SW480 (cell line): ENCODE measurements around the gene EXOC3L4.

Source experiments
- DNase-seq: peaks from one replicate; pipeline ENCODE4 v3.0.0-alpha.2; 2016; ENCODE audit warnings: low spot score

EXOC3L4 gene

DNA sequence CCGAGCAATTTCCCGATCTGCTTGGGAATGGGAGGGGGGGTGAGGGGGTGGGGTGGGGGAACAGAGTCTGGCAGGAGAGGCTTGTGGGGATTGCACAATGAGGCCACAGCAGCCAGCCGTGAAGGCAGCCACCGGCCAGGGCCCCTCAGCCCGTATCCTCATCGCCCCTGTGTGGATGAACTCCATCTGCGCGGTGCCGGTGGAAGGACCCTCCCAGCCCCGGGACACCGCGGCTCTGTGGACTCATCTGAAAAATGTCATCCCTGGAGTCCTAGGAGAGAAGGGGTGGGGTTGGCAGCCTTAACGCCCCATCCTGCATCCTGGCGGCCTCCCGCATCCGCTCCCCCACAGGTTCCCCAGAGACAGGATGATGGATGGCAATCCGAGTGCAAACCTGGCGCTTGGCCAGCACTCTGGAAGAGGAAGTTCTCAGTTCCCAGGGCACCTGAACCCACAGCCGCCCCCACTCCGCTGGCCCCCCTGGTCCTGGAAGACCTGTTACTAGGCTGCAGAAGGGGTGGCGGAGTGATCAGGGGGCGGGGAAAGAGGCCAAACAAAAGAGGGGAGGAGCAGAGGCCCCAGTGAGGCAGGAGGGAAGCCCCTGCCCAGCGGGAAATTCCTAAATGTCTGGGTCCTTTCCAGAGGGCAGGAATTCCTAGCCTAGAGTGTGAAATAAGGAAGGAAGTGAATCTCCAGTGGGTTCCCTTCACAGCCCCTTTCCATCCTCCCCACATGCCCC, 27.5 kb downstream of the EXOC3L4 start:
- peak; percentile 89 for DNase-seq

DNA sequence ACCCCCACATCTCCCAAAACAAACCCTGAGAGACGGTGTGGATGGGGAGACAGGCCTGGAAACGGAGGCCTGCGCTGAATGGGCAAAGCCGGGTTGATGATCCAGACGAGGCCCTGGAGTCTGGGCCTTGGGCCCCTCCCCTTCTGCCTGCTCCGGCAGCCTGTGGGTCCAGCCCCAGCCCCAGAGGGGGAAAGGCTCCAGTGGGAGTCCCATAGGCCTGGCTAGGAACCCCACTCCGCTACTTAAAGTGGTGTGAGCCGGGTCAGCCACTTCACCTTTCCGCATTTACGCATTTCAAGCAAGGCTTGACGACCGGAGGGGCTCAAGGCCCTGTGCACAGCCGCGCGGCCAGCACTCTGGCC, 28.0 kb downstream of the EXOC3L4 start:
- DNase-seq, result no peak

DNA sequence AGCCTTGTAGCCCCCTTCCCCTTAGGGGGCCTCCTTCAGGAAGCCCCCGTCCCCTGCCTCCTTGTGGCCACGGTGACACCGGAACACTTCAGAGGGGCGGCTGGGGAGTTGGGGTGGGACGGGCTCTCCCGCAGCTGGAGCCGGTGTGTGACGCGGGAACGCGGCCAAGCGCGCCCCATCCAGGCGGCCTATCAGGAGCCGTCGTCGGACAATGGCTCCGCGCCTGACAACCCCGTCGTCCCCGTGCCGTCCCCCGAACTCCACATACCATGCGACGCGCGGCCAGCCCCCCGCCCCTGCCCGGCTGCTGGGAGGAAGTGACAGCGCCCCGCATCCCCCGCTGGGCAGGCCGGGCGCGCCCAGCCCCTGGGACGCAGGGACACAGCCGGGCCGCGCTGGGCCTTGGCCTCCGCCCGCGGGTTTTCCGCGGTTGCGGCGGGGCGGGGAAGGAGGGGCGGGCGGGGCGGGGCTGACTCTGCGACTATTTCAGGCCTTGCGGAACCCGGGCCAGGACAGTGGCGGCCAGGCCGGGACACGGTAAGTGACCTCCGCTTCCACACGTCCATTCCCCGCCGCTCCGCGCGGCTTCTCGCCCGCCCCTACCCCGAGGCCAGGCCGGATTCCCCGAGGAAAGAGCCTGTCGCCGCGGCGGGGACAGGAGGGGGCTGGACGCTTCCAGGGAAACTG, 28.6 kb downstream of the EXOC3L4 start, which contains the start of gene TNFAIP2:
Gene TNFAIP2 (plus strand): TSS at position 515 of the 687 bp plus-strand sequence. CDS start 2,997 bp downstream, outside the sequence.
- DNase-seq, result no peak

DNA sequence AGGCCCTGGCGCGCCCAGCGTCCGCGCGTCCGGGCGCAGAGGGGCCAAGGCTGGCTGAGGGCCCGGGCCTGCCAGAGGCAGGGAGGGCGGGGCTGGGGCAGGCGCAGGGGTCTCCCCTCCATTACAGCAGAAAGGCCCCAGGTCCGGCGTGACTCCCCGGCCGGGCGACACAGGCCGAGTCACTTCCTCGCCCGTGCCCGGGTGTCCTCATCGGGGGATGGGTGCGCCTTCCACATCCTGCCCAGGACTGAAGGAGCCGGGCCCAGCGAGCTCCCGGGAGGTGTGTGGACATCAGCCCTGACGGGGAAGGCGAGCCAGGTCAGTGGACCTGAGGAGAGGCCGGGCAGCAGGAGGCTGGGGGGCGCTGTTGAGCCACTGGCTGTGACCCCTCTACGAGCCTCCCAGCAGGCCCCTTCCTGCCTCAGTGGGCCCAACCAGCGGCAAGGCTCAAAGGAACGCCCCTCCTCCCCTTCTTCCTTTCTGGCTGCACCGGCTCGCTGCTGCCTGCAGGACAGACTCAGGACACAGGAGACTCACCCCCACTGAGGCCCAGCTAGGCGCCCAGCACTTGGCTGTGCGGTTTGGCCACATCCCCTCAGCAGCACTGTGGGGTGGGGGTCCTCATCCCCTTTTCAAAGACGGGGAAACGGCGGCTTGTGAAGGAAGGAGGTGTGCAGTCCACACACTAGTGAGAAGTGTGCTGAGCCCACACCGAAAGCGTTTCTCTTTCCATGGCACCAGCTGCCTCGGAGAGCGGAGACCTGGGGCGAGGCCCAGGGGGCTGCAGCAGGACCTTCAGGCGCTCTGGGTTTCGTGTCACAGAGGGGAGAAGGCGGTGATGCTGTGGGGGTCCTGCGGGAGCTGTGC, 29.3 kb downstream of the EXOC3L4 start:
- no peak for DNase-seq

DNA sequence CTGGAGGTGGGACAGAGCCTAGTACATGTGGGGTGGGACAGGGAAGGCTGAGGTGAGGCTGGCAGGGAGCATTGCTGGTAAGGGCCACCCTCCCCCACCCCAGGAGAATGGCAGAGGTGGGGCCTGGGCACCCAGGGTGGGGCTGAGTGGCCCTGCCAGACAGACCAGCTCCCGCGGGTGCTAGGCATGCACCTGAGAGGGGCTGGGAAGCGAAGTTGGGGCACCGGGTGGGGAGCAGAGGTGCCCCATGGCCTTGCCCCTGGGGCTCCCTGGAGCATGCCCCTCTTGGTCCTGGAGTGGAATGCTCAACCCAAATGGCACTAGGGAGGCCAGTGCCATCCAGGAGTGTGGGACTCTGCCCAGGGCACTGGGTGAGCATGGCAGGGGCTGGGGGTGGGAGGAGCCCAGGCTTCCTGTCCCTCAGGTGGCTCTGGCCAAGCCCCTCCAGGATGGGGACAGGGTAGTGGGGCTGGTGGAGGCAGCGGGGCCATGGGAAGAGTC, 30.0 kb downstream of the EXOC3L4 start:
- no peak for DNase-seq

DNA sequence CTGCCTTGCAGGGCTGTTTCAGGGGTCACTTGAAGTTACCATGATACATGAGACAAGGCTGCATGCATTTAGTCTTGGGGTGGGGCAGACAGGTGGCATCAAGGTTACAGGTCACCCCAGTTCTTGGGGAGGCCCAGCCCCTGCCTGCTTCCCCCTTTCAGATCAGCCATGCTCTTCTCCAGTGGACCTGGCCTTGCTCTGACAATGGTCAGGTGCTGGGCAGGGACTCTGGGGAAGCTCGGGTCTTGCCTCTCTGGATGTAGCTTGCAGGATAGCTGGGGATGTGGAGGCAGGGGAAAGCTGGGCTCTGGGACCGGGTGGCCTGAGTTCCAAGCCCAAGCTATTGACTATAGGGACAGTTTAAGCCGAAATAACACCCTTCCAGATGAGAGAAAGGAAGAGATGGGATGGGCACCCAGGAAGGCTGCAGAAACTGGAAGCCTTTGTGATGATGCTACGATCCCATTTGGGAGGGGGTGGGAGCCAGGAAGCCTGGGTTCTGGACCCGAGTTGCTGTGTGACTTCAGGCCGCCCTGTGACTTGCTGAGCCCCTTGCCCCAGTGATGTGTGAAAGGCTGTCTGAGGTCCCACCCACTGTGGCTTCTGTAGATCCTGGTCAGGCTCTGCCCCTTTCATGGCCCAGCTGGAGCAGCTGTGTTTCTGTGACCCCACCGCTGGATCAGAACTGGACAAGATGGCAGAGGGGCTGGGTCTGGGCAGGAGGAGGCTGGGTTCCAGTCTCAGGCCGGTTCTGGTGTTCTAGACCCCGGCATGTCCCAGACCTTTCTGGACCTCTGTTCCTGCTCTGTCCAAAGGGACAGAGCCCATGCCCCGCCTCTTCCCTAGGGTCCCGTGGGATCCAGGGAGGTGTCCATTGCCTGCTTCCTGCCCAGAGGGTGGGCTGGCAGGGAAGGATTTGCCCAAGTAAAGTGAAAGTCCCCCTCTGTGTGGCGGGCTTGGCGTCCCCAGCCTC, 30.9 kb downstream of the EXOC3L4 start:
- no peak for DNase-seq

DNA sequence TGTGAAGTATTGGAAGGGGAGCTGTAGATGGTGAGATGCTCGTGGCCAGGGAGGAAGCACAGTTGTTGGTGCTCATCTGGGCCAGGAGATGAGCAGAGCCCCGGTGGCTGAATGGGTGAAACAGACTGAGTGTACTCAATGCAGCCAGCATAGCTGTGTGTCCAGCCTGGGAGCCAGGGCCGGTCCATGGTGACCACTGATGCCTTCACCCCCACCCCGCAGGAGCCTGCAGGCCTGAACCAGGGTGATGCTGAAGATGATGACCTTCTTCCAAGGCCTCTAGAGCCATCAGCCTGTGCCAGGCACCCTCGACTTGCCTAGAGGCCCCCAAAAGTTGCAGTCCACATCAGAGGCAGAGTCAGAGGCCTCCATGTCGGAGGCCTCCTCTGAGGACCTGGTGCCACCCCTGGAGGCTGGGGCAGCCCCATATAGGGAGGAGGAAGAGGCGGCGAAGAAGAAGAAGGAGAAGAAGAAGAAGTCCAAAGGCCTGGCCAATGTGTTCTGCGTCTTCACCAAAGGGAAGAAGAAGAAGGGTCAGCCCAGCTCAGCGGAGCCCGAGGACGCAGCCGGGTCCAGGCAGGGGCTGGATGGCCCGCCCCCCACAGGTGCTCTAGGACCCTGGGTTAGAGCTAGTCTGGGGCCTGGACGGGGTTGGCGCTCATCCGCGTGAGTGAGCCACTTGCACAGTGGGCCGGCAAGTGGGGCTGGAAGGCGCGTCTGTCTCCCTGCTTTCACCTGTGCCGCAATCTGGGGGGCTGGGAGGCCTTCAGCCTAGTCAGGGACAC, 31.8 kb downstream of the EXOC3L4 start:
- DNase-seq, result no peak

DNA sequence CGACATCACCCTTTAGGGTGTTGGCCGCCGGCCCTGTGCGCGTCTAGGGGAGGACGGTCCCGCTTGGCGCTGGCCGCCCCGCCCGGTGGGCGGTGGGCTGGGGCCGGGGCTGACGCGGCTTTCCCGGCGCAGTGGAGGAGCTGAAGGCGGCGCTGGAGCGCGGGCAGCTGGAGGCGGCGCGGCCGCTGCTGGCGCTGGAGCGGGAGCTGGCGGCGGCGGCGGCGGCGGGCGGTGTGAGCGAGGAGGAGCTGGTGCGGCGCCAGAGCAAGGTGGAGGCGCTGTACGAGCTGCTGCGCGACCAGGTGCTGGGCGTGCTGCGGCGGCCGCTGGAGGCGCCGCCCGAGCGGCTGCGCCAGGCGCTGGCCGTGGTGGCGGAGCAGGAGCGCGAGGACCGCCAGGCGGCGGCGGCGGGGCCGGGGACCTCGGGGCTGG, 32.4 kb downstream of the EXOC3L4 start:
- DNase-seq, result peak; percentile 83

DNA sequence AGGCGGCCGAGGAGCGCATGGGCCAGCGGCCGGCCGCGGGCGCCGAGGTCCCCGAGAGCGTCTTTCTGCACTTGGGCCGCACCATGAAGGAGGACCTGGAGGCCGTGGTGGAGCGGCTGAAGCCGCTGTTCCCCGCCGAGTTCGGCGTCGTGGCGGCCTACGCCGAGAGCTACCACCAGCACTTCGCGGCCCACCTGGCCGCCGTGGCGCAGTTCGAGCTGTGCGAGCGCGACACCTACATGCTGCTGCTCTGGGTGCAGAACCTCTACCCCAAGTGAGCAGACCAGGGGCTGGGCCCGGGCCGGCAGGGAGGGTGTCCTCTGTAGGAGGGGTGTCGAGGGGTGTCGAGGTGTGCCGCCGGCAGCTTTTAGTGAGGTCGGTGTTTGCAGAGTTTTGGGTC, 32.8 kb downstream of the EXOC3L4 start:
- no peak for DNase-seq

DNA sequence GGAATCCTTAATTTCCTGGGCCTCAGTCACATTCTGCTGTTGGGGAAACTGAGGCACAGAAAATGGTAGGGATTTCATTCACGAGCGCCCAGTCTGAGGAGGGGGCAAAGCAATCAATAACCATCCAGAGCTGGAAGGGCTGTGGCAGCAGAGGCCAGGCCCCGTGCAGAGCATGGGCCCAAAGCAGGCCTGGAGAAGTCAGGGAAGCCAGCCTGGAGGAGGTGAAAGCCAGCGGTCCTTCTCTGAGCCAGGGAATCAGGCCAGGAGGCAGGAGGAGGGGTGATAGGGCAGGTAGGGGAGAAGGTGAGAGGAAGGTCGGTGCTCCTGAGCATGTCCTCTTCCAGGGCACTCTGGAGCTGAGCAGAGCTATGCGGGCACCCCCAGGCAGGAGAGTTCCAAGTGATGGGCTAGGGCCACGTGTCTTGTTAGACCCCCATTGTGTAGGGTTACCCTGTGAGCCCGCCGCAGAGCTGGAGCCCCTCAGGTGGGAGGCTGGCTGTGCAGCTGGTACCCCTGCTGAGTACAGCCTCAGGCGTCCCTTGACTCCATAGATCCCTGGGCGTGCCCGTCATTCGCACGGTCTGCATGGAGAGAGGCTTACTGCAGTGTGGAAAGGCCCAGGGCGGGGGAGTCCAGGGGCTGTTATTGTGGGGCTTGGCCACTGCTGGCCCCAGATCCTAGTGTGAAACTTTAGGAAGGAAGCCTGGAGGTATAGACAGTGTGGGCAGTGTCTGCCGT, 33.5 kb downstream of the EXOC3L4 start:
- no peak for DNase-seq

DNA sequence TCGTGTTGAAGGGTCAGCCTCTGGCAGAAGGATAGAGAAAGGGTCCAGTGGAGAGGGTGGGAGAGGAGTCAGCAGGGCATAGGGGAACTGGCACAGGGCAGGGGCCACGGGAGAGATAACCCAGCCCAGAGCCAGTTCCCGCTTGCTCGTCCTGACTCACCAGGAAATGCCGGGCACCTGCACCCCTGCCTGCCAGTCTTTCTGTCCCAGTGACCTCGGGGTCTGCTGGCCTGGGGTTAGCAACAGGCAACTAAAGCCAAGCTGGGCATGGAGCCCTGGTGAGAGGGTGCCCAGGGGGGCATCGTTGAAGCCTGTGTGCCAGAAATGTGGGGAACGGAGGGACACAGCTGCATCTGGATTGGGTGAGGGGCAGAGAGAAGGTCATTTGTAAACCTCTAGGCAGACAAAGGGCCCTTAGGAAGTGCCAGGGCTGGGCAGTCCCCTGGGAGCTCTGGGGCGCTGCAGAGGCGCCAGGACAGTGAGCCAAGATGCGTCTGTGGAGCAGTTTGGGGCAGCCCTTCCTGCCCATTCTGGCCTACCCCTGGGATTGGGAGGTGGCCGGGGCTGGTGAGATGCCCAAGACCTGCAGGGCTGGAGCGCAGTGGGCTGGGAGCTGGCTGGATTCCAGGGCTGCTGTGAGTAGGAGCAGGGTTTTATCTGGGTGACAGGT, 34.2 kb downstream of the EXOC3L4 start:
- no peak for DNase-seq

DNA sequence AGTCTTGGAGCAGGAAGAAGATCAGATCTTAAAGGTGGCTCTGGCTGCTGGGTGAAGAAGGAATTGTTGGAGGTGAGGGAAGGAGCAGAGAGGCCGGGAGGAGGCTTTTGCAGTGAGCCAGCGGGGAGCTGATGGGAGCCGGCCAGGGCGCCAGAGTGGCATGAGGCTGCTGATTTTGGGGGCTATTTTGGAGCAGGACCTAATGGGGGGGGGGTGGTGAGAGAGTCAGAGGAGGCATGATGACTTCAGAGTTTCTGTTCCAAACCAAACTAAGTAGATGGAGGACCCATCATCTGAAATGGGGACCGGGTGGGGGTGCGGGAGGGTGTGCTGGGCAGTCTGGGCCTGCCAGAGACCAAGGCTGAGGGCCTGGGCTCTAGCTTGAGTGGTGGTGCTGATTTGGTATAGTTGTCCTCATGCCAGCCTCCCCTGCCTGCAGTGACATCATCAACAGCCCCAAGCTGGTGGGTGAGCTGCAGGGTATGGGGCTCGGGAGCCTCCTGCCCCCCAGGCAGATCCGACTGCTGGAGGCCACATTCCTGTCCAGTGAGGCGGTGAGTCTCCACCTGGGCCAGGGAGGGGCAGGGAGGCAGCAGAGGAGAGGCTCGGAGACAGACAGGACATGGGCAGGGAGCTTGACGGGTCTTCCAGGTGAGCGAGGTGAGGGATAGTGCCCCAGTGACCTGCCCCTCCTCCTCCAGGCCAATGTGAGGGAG, 34.9 kb downstream of the EXOC3L4 start:
- no peak for DNase-seq

DNA sequence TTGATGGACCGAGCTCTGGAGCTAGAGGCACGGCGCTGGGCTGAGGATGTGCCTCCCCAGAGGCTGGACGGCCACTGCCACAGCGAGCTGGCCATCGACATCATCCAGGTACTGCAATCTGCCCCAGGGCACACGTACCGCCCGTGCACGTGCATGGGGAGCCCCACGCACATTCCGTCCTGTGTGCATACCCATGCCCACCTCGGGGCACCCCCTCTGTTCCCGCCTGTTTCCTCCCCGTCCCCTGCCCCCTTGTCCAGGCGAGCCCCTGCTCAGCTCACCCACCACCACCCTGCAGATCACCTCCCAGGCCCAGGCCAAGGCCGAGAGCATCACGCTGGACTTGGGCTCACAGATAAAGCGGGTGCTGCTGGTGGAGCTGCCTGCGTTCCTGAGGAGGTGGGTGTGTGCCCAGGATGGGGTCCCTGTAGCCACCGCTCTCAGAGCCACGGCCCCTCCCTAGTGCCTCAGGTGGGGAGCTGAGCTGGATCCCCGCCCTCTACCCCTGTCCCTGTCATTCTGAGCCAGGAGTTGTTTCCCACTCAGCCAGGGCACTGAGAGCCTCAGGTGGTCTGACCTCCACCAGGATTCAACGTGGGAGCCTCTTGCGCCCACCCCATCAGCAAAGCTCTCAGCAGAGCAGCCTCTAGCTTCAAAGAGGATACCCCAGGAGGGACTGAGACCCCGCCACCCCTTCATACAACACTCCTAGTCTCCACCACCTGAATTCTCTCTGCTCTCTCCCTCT, 35.7 kb downstream of the EXOC3L4 start:
- DNase-seq, result no peak

DNA sequence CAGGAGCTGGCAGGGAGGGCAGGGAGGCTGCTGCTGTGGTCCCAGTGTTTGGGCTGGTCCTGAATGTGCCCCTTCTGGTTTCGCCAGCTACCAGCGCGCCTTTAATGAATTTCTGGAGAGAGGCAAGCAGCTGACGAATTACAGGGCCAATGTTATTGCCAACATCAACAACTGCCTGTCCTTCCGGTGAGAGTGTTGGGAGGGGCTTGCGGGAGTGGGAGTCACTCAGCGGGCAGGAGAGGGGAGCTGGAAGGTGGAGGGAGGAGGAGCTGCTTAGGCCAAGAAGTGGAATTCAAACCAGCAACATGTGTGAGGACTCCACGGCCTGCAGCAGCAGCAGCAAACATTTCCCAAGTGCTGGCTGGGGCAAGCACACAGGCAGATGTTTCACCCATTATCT, 36.4 kb downstream of the EXOC3L4 start:
- DNase-seq, result no peak

DNA sequence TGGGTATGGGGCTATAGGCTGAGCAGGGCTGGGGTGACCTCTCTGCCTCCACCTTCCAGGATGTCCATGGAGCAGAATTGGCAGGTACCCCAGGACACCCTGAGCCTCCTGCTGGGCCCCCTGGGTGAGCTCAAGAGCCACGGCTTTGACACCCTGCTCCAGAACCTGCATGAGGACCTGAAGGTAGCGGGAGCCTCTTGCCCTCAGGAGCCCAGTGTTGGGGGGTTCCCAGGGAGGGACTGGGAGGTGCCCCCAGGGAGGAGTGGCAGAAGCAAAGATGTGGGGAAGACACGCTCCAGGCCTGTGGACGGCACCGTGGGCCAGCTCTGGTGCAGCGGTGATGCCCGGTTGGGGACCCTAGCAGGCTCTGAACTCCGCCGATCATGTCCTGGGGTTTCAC, 37.1 kb downstream of the EXOC3L4 start:
- DNase-seq, result no peak

DNA sequence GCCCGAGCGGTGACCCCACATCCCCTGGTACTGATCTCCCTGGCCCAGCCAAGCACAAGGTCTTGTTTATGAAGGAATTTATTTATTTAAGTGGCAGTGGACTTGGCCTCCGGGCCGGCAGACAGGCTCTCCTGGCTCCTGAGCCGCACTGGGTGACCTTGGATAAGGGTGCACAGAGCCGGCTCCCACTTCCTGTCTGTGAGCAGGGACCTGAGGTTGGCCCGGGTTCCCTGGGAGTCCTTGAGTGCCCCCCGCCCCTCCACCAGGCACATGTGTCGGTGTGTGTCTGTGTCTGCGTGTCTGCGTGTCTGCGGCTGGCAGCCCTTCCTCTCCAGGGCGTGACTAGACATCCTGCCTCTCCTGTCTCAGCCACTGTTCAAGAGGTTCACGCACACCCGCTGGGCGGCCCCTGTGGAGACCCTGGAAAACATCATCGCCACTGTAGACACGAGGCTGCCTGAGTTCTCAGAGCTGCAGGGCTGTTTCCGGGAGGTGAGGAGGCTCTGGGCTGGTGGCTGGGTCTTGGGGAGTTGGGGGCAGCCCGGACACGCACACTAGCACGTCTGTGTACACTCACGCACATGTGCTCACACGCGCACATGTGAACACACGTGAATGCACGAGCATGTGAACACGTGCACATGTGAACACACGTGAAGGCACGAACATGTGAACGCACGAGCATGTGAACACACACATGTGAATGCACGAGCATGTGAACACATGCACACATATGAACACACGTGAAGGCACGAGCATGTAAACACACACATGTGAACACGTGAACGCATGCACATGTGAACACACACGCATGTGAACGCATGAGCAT, 38.1 kb downstream of the EXOC3L4 start:
- no peak for DNase-seq
